ENCODE data around the gene ARHGAP10.
A peak's percentile ranks its signal among the peaks of the same experiment; 100 is the strongest.

ARHGAP10 gene, protein sequence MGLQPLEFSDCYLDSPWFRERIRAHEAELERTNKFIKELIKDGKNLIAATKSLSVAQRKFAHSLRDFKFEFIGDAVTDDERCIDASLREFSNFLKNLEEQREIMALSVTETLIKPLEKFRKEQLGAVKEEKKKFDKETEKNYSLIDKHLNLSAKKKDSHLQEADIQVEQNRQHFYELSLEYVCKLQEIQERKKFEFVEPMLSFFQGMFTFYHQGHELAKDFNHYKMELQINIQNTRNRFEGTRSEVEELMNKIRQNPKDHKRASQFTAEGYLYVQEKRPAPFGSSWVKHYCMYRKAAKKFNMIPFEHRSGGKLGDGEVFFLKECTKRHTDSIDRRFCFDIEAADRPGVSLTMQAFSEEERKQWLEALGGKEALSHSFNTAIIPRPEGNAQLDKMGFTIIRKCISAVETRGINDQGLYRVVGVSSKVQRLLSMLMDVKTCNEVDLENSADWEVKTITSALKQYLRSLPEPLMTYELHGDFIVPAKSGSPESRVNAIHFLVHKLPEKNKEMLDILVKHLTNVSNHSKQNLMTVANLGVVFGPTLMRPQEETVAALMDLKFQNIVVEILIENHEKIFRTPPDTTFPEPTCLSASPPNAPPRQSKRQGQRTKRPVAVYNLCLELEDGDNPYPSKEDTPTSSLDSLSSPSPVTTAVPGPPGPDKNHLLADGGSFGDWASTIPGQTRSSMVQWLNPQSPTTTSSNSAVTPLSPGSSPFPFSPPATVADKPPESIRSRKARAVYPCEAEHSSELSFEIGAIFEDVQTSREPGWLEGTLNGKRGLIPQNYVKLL

GRCh38 chr4:147731580-147732517 lies at the start of gene ARHGAP10:
ARHGAP10 (plus strand) TSS chr4:147732088; CDS start chr4:147732302, 214 bp downstream.
- peak; percentile 43 to 54 for DNase-seq (ENCODE audit: low read depth in 1 of 2, low spot score in 1 of 2)

- no peak for DNase-seq (ENCODE audit: low read depth in 1 of 2, low spot score in 1 of 2)
Measured at GRCh38 chr4:147682755-147683154, 49.1 kb upstream of the ARHGAP10 start.

DNA sequence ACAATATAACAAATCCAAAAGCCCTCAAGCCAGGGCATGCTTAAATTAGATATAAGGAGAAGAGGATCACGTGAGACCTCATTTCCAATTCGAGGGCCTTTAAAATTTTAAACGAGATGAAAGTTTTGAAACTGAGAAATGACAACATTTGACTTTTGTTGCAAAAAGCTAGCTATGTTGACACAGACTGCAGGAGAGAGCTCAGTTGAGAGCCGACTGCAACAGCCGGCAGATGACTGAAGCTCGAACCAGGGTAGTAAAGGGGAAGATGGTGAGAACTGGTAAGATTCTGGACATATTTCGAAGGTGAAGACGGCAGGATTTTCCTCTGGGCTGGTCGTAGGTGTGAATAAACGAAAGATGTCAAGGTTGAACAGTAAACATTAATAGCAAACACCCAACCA lies 48.7 kb upstream of the ARHGAP10 start:
- DNase-seq (ENCODE audit: low read depth in 1 of 2, low spot score in 1 of 2) = peak in 1 of 2 donors; percentile 5

DNA sequence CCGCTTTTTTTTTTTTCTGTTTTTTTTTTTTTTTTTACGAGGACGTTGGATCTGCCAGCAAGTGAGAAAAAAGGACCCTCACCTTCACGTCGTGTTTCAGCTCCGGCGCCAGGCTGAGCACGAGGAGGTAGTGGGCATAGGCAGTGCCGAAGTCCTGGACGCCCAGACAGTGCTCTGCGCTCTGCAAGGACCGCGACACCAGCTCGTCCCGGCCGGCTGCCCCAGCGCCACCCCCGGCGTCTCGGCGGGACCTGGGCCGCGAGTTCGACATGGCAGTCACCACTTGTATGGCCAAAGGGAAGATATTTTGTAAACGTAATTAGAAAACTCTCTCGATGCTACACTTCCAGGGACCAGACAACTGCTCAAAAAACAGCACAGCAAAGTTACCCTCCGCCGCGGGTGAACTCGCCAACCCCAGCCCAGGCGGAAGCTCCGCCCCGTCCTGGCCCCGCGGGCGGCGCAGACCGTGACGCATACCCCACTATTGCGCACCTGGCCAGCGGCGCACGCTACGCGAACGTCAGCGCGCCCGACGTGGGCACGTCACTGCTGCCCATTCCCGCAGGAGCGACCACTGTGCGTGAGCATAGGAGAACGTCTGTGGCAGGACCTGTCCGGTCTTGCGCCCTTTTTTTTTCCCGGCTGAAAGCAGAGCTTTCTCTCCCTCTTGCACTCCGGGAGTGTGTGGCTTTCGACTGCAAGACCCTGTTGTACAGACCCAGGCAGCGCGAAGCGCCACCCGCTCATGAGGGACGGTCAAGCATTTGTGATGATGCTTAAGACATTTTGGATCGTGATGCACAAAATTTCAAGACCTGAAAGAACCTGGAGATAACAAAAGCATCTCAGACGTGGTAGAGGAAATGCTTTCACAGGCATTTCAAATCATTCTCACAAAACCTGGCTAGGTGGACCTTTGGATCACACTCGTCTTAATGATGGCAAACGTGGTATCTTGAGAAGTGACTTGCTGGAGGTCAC lies 47.9 kb upstream of the ARHGAP10 start, which contains the start of gene PRMT9:
Gene PRMT9, minus strand, starts transcription at position 447 of the 984 bp plus-strand sequence. Its CDS starts 176 bp downstream, at position 271.
- DNase-seq (ENCODE audit: low read depth in 1 of 2, low spot score in 1 of 2) = peak; percentile 69 to 83

- DNase-seq (ENCODE audit: low read depth in 1 of 2, low spot score in 1 of 2) = no peak
Measured at GRCh38 chr4:147689067-147689466, 42.8 kb upstream of the ARHGAP10 start.

GRCh38 chr4:147691820-147692219 lies 40.1 kb upstream of the ARHGAP10 start:
- no peak for DNase-seq (ENCODE audit: low read depth in 1 of 2, low spot score in 1 of 2)

GRCh38 chr4:147693218-147693617 lies 38.7 kb upstream of the ARHGAP10 start:
- DNase-seq (ENCODE audit: low read depth in 1 of 2, low spot score in 1 of 2) = no peak

GRCh38 chr4:147696866-147697265 lies 35.0 kb upstream of the ARHGAP10 start:
- DNase-seq (ENCODE audit: low read depth in 1 of 2, low spot score in 1 of 2) = no peak

DNA sequence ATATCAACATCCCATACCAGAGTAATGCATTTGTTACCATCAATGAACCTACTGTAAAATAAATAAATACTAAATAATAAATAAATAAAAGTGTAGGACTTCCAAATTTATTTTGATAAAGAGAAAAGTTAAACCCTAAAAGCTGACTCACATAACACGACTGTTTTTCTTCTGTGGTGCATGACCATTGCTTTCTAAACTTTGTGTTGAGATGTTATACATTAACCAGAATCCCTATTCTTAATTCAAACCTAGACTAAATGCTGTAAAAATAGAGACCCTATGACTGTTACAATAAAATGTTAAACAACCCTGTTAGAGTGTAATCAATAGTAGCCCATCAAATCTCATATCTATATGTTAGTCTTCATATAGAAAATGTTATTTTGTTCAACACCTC lies 27.0 kb upstream of the ARHGAP10 start:
- DNase-seq (ENCODE audit: low read depth in 1 of 2, low spot score in 1 of 2) = no peak

- peak in 1 of 2 donors; percentile 39 for DNase-seq (ENCODE audit: low read depth in 1 of 2, low spot score in 1 of 2)
Measured at GRCh38 chr4:147707892-147708672, 23.8 kb upstream of the ARHGAP10 start.

GRCh38 chr4:147709999-147710398 lies 21.9 kb upstream of the ARHGAP10 start:
- DNase-seq (ENCODE audit: low read depth in 1 of 2, low spot score in 1 of 2) = no peak

GRCh38 chr4:147714575-147715401 lies 17.1 kb upstream of the ARHGAP10 start:
- DNase-seq (ENCODE audit: low read depth in 1 of 2, low spot score in 1 of 2) = no peak

DNA sequence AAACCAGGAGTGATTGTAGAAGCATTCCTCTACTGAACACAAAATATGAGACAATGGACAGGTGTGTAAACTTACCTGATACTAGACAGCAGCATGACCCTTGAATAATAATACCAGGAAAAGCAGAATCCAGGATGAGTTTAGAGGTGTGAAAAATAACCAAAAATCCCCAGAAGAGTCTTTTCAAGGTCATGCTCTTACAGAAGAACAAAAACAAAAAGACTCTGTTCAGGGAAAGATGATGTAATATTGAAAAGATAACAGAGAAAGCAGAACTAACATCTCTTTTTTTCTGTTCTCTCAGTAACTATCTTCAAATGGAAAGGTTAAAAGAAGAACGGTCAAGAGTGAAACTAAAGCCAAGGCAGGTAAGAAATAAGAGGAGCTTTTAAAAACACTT lies 14.0 kb upstream of the ARHGAP10 start:
- no peak for DNase-seq (ENCODE audit: low read depth in 1 of 2, low spot score in 1 of 2)

- DNase-seq (ENCODE audit: low read depth in 1 of 2, low spot score in 1 of 2) = no peak
Measured at GRCh38 chr4:147723326-147723725, 8.6 kb upstream of the ARHGAP10 start.

DNA sequence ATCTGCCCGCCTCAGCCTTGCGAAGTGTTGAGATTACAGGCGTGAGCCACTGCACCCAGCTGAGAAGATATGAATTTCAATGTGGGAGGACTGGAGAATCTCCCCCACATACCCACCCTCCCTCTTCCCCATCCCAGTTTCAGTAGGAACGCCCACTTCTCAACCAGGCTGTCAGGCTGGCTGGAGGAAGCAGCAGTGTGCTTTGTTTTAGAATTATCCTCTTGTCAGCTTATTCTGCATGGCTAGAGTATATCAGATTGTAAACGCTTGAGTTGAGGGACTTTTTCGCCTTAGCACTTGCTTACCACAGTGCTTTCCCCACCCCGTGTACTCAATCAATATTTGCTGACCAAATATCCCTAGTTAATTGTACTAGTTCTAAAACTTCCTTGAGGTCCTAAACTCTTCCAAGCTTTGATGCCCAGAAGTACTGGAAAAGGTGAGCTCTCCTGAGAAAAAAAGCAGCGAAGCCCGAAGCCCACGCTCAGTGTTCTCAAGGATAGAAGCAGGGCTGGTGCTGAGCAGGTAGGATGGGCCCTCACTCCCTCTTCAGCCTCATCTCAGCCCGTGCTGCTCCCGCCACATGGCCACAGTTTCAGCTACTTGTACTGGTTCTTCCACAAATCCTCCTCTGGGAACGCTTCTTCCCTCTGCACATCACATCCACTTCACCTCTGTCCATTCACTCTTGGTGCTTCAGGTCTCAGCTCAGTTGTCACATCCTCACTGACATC lies 7.3 kb upstream of the ARHGAP10 start:
- no peak for DNase-seq (ENCODE audit: low read depth in 1 of 2, low spot score in 1 of 2)

GRCh38 chr4:147725673-147726072 lies 6.2 kb upstream of the ARHGAP10 start:
- no peak for DNase-seq (ENCODE audit: low read depth in 1 of 2, low spot score in 1 of 2)

DNA sequence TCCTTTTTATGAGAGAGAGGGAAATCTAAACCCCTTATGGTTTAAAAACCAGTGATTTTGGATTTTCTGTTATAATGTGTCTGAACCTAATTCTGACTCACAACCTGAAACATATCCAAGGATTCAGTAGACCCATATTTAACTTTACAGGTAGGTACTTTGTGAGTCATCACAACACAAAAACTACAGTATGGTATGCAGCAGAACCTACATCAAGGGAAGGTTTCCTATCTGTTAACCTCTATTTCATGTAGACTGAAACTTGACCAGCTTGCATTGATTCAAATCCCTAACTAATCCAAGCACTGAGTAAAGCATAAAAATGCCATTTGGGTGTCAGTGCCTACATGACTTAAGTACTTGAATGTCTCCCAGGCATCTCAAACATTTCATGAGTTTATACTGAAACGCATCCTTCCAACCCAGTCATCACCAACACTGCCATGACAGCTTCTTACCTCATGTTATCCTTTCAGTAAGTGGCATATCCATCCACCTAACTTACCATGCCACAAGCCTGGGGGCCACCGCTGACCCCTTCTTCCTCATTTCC lies 4.3 kb upstream of the ARHGAP10 start:
- no peak for DNase-seq (ENCODE audit: low read depth in 1 of 2, low spot score in 1 of 2)
